ENCODE measurements around the gene PDE6C. TPM values are rescaled to one million over a fixed set of nuclear protein-coding genes. Genes with fewer than 3 reads are reported as not detected.

The PDE6C gene
- total RNA-seq, 2 donors from 2014 or later = not detected

DNA sequence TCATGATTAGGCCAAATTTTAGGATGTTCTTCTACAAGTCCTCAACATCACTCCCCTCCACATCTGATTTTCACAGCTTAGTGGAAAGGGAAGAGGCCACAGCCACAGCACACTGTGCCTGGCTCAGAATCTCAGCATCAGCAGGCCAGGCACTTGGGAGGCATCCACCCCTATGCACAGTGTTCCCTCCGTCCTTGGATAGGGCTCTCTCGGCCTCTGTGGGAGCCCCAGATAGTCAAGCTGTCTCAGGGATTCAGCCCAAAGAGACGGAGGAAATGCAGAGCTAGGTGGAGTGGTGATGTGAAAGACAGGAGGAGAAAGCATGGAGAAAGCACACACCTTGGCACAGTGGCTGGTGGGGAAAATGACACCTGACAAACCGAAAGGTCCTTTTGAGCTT lies 12.6 kb upstream of the PDE6C start:
- Mint-ChIP-seq H3K27ac (no peak overlapping the region), H3K27me3 (peaks cover 20 to 33% of the 10 kb centered on the region in 2 donors), H3K4me1 (ENCODE audit: low read depth in 2 of 2) (no peaks in the 10 kb centered on the region), H3K36me3 (no peaks in the 10 kb centered on the region), H3K9me3 (no peaks in the 10 kb centered on the region), H3K4me3 (no peak overlapping the region)
- no peak for DNase-seq (ENCODE audit: low spot score)
- ATAC-seq = no peak

- Mint-ChIP-seq H3K27ac (no peak overlapping the region), H3K4me1 (ENCODE audit: low read depth in 2 of 2) (no peaks in the 10 kb centered on the region), H3K36me3 (no peaks in the 10 kb centered on the region), H3K27me3 (peaks cover 20 to 36% of the 10 kb centered on the region in 2 donors), H3K9me3 (no peaks in the 10 kb centered on the region), H3K4me3 (no peak overlapping the region)
- DNase-seq (ENCODE audit: low spot score) (no peak), ATAC-seq (peak in 1 of 2 donors; percentile 20)
These were observed 11.7 kb upstream of the PDE6C start for GRCh38 chr10:93600446-93601145.

DNA sequence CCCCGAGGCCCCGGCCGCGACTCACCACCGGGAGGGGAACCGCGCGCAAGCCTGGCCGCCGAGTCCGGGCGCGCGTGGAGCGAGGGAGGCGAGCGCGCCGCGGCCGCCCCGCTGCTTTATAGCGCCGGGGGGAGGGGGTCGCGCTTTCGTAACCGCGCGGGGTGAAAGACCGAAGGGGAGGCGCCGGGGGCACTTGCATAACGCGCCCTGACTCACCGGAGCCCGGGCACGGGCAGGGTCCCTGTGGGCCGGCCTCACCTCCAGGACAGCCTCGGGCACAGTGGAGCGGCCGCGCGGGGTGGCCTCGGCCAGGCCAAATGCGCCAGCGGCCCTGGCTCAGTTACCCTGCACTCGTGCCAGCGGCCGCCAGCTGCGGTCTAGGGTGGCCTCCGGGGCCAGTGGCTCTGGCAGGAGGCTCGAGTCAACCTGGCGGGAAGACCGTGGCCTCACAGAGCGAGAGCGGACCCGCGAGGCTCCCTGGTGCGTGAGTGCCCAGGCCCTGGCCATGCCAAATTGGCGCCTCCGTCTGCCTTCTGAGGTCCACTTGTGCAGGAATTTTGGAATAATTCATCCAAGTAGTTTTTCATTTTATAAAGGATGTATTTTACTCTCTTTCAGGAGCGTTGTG lies 11.1 kb upstream of the PDE6C start, which contains the start of gene RBP4:
TSS of gene RBP4 (minus strand) at position 90 of the 628 bp plus-strand sequence. CDS start 207 bp downstream, outside the sequence.
- no peak within 1 kb of the TSS for H3K4me3 Mint-ChIP-seq
- no peak for DNase-seq (ENCODE audit: low spot score)

DNA sequence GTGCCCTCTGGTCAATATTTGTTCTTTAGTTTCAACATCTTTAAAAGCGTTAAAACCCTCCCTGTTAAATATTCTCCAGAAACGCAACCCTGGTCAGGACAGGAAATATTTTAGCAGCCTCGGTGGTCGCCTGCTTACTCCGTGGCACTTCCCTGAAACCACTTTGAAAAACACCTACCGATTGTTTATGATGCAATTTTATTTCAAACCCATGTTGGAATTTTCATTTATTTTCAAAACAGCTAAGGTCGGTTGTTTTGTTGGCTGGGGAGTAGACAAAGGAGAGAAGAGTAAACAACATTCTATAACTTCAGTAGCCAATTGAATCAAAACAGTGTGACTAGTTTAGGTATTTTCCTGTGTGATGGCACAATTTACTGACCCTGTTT lies 10.6 kb upstream of the PDE6C start:
- H3K27ac Mint-ChIP-seq = no peak overlapping the region

More for the DNA sequence above, 11.1 kb upstream of the PDE6C start, which contains the start of gene RBP4:
- no peaks in the 10 kb centered on the region for H3K9me3 Mint-ChIP-seq
- peaks cover 23 to 41% of the 10 kb centered on the region in 2 donors for H3K27me3 Mint-ChIP-seq
- no peaks in the 10 kb centered on the region for H3K4me1 Mint-ChIP-seq (ENCODE audit: low read depth in 2 of 2)
- H3K36me3 Mint-ChIP-seq = no peaks in the 10 kb centered on the region
- no peak within 1 kb of the TSS for H3K27ac Mint-ChIP-seq
- peak; percentile 17 to 47 for ATAC-seq

GRCh38 chr10:93603023-93603422 lies 9.3 kb upstream of the PDE6C start:
- H3K36me3 Mint-ChIP-seq = no peaks in the 10 kb centered on the region
- H3K9me3 Mint-ChIP-seq = no peaks in the 10 kb centered on the region
- H3K27ac Mint-ChIP-seq = no peak overlapping the region
- no peak for ATAC-seq
- H3K4me3 Mint-ChIP-seq = no peak overlapping the region
- H3K4me1 Mint-ChIP-seq (ENCODE audit: low read depth in 2 of 2) = no peaks in the 10 kb centered on the region
- DNase-seq (ENCODE audit: low spot score) = no peak
- peaks cover 29 to 55% of the 10 kb centered on the region in 2 donors for H3K27me3 Mint-ChIP-seq

More for the DNA sequence above, 10.6 kb upstream of the PDE6C start:
- Mint-ChIP-seq H3K36me3 (no peaks in the 10 kb centered on the region), H3K9me3 (no peaks in the 10 kb centered on the region), H3K4me1 (ENCODE audit: low read depth in 2 of 2) (no peaks in the 10 kb centered on the region), H3K27me3 (peaks cover 29 to 44% of the 10 kb centered on the region in 2 donors), H3K4me3 (no peak overlapping the region)
- DNase-seq (ENCODE audit: low spot score) (no peak), ATAC-seq (no peak)

- DNase-seq (ENCODE audit: low spot score) (no peak), ATAC-seq (no peak)
- no peak overlapping the region for H3K4me3 Mint-ChIP-seq
- H3K36me3 Mint-ChIP-seq = no peaks in the 10 kb centered on the region
- H3K4me1 Mint-ChIP-seq (ENCODE audit: low read depth in 2 of 2) = no peaks in the 10 kb centered on the region
- H3K27me3 Mint-ChIP-seq = peaks cover 32 to 59% of the 10 kb centered on the region in 2 donors
- no peak overlapping the region for H3K27ac Mint-ChIP-seq
- H3K9me3 Mint-ChIP-seq = no peaks in the 10 kb centered on the region
These were observed 8.2 kb upstream of the PDE6C start for GRCh38 chr10:93604146-93604545.

DNA sequence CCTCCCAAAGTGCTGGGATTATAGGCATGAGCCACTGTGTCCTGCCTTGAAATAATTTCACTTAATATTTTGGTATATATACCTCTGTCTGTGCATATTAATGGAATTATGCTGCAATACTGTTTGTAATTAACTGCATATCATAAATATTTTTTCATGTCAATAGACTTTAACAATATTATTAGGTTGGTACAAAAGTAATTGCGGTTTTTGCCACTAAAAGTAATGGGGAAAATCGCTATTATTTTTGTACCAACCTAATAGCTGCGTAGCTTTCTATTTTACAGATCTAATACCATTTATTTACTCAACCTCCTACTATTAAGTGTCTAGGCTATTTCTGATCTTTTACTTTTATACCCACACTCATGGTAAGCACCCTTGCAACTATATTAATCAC lies 3.9 kb upstream of the PDE6C start:
- Mint-ChIP-seq H3K4me1 (ENCODE audit: low read depth in 2 of 2) (no peaks in the 10 kb centered on the region), H3K9me3 (no peaks in the 10 kb centered on the region), H3K4me3 (no peak overlapping the region), H3K36me3 (no peaks in the 10 kb centered on the region), H3K27me3 (peaks cover 20 to 50% of the 10 kb centered on the region in 2 donors), H3K27ac (no peak overlapping the region)
- no peak for DNase-seq (ENCODE audit: low spot score)
- ATAC-seq = no peak

GRCh38 chr10:93613126-93613525 lies 789 bp downstream of the PDE6C start:
- no peak overlapping the region for H3K27ac Mint-ChIP-seq
- no peaks in the 10 kb centered on the region for H3K9me3 Mint-ChIP-seq
- ATAC-seq (no peak), DNase-seq (ENCODE audit: low spot score) (no peak)
- H3K4me1 Mint-ChIP-seq (ENCODE audit: low read depth in 2 of 2) = no peaks in the 10 kb centered on the region
- H3K27me3 Mint-ChIP-seq = peaks cover 13 to 17% of the 10 kb centered on the region in 2 donors
- no peak overlapping the region for H3K4me3 Mint-ChIP-seq
- no peaks in the 10 kb centered on the region for H3K36me3 Mint-ChIP-seq

DNA sequence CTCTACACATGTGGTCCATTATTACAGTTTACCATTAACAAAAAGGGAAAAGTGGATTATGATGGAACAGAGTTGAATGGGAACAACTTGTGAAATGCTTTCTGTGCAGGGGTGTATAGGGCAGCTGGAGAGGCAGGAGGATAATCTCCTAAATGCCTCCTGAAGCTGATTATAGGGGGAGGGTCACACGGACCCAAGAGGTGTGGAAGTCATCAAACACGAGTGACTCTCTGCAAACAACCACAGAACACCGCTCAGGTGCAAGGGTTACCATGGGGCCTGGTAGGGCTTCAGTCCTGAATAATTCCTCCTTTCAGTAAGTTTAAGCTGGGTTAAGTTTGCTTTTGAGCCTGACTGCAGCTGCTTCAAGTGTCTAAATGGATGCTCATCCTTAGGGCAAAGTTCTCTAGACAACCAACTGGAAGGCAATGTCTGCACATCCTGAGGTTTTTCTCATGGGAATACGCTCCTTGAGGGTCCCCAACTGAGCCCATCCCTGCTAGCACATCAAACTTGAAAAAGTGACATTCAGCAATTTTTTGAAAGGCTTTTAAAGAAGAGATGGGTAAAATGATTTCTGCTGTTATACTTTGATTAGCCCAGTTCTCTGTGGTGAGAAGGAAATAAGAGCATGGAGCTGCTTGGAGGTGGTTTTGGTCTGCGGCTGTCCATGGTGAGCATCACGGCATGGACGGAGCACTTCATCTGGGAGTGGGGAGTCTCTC lies 1.9 kb downstream of the PDE6C start:
- ATAC-seq (no peak), DNase-seq (ENCODE audit: low spot score) (no peak)
- no peaks in the 10 kb centered on the region for H3K4me1 Mint-ChIP-seq (ENCODE audit: low read depth in 2 of 2)
- H3K27me3 Mint-ChIP-seq = peaks cover 9 to 11% of the 10 kb centered on the region in 2 donors
- H3K27ac Mint-ChIP-seq = no peak overlapping the region
- no peaks in the 10 kb centered on the region for H3K36me3 Mint-ChIP-seq
- H3K9me3 Mint-ChIP-seq = no peaks in the 10 kb centered on the region
- no peak overlapping the region for H3K4me3 Mint-ChIP-seq

DNA sequence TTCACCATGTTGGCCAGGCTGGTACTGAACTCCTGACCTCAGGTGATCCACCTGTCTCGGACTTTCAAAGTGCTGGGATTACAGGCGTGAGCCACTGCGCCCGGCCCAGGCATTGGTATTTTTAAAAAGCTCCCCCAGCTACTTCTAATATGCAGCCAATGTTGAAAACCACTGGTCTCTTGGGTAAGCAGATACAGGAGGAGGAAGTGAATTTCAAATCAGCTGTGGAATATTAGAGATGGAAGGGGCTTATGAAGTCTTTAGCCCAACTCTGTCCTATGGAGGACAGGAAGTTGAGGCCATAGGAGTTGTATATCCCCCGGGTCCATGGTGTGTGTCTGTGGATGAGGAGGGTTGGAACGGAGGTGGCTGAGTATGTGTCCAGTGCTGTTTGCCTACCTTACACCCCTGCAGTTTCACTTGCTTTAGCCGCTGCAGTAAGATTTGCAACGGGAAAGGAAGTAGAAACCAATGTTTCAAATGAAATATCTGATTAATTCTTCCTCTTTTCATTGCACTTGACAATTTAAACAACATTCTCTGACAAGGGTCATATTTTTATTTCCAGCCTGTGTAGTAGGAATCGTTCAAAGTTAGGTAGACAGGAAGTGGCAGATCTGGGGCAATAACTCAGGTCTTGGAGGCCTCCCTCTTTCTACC lies 3.4 kb downstream of the PDE6C start:
- DNase-seq (ENCODE audit: low spot score) = no peak
- no peak for ATAC-seq
- Mint-ChIP-seq H3K36me3 (no peaks in the 10 kb centered on the region), H3K9me3 (no peaks in the 10 kb centered on the region), H3K4me3 (no peak overlapping the region), H3K27me3 (peaks cover 9 to 10% of the 10 kb centered on the region in 2 donors), H3K27ac (no peak overlapping the region), H3K4me1 (ENCODE audit: low read depth in 2 of 2) (no peaks in the 10 kb centered on the region)

DNA sequence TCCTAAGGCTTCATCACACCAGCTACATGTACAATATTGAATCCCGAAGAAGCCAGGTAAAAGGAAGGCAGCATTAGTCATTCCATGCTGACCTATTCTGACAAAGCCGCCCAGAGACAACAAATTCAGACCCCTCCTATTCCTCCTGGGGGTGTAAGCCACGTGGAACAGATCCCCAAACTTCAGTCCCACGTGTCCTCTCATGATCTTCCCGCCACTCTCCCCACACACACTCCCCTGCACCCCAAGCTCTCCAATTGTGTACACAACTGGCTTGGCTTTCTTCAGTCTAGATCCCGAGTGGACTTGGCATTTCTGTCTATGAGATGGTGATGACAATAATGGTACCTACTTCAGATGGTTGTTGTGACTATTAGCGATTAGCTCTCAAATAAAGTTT lies 8.6 kb downstream of the PDE6C start:
- no peak for ATAC-seq
- no peak for DNase-seq (ENCODE audit: low spot score)
- Mint-ChIP-seq H3K4me1 (ENCODE audit: low read depth in 2 of 2) (no peaks in the 10 kb centered on the region), H3K9me3 (no peaks in the 10 kb centered on the region), H3K27me3 (peaks cover 9 to 20% of the 10 kb centered on the region in 2 donors), H3K36me3 (no peaks in the 10 kb centered on the region), H3K27ac (no peak overlapping the region), H3K4me3 (no peak overlapping the region)

DNA sequence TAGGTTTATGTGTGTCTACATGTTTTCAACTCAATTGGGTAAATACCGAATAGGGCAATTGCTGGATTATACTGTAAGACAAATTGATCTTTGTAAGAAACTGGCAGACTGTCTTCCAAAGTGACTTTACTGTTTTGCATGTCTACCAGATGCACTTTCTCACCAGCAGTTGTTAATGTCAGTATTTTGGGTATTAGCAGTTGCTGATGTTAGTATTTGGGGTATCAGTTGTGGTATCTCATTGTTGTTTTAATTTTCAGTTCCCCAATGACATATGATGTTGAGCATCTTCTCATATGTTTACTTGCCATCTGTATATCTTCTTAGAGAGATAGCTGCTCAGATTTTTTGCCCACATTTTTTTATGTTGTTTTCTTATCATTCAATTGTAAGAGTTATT lies 10.6 kb downstream of the PDE6C start:
- DNase-seq (ENCODE audit: low spot score) (no peak), ATAC-seq (no peak)
- Mint-ChIP-seq H3K4me3 (no peak overlapping the region), H3K9me3 (no peaks in the 10 kb centered on the region), H3K27ac (no peak overlapping the region), H3K36me3 (no peaks in the 10 kb centered on the region), H3K4me1 (ENCODE audit: low read depth in 2 of 2) (no peaks in the 10 kb centered on the region), H3K27me3 (peaks cover 9 to 14% of the 10 kb centered on the region in 2 donors)

GRCh38 chr10:93628858-93629257 lies 16.5 kb downstream of the PDE6C start:
- no peaks in the 10 kb centered on the region for H3K36me3 Mint-ChIP-seq
- no peaks in the 10 kb centered on the region for H3K9me3 Mint-ChIP-seq
- no peaks in the 10 kb centered on the region for H3K4me1 Mint-ChIP-seq (ENCODE audit: low read depth in 2 of 2)
- H3K27me3 Mint-ChIP-seq = peaks cover 9 to 11% of the 10 kb centered on the region in 2 donors
- ATAC-seq = no peak
- no peak overlapping the region for H3K27ac Mint-ChIP-seq
- no peak for DNase-seq (ENCODE audit: low spot score)
- H3K4me3 Mint-ChIP-seq = no peak overlapping the region

All from natural killer cell treated with Interleukin-12 subunit alpha and Interleukin-12 subunit beta and Interleukin-15 and Interleukin-18, amount 100 ng/mL, for 72 hours (primary cell).